ENCODE results near the gene EDAR.

Gene EDAR

GRCh38 chr2:108988796-108989713 lies at the start of gene EDAR:
TSS of gene EDAR (minus strand) at chr2:108989220. CDS start at chr2:108931014, 58,206 bp downstream.
- DNase-seq (ENCODE audit: low read depth, low spot score): peak; percentile 8

GRCh38 chr2:109033171-109033570 lies 44.2 kb upstream of the EDAR start:
- no peak for DNase-seq (ENCODE audit: low read depth, low spot score)

- no peak for DNase-seq (ENCODE audit: low read depth, low spot score)
Measured at GRCh38 chr2:109032229-109032820, 43.3 kb upstream of the EDAR start.

GRCh38 chr2:109031476-109032228 lies 42.6 kb upstream of the EDAR start:
- peak; percentile 41 for DNase-seq (ENCODE audit: low read depth, low spot score)

GRCh38 chr2:109030870-109031475 lies 42.0 kb upstream of the EDAR start:
- no peak for DNase-seq (ENCODE audit: low read depth, low spot score)

- DNase-seq (ENCODE audit: low read depth, low spot score): no peak
Measured at GRCh38 chr2:109029490-109030201, 40.6 kb upstream of the EDAR start.

GRCh38 chr2:109028738-109029489 lies 39.9 kb upstream of the EDAR start:
- no peak for DNase-seq (ENCODE audit: low read depth, low spot score)

GRCh38 chr2:109028277-109028676 lies 39.3 kb upstream of the EDAR start:
- no peak for DNase-seq (ENCODE audit: low read depth, low spot score)

GRCh38 chr2:109027702-109028101 lies 38.7 kb upstream of the EDAR start:
- DNase-seq (ENCODE audit: low read depth, low spot score): no peak

GRCh38 chr2:109024477-109024876 lies 35.5 kb upstream of the EDAR start:
- DNase-seq (ENCODE audit: low read depth, low spot score): no peak

- DNase-seq (ENCODE audit: low read depth, low spot score): no peak
Measured at GRCh38 chr2:109021895-109022300, 32.9 kb upstream of the EDAR start.

- DNase-seq (ENCODE audit: low read depth, low spot score): no peak
Measured at GRCh38 chr2:109020217-109020637, 31.2 kb upstream of the EDAR start.

GRCh38 chr2:109018452-109018851 lies 29.4 kb upstream of the EDAR start:
- DNase-seq (ENCODE audit: low read depth, low spot score): no peak

GRCh38 chr2:109017017-109017416 lies 28.0 kb upstream of the EDAR start:
- DNase-seq (ENCODE audit: low read depth, low spot score): no peak

- DNase-seq (ENCODE audit: low read depth, low spot score): no peak
Measured at GRCh38 chr2:109016376-109016775, 27.4 kb upstream of the EDAR start.

- no peak for DNase-seq (ENCODE audit: low read depth, low spot score)
Measured at GRCh38 chr2:109014476-109014875, 25.5 kb upstream of the EDAR start.

GRCh38 chr2:109013051-109013450 lies 24.0 kb upstream of the EDAR start:
- DNase-seq (ENCODE audit: low read depth, low spot score): no peak

GRCh38 chr2:109009920-109010610 lies 21.0 kb upstream of the EDAR start:
- DNase-seq (ENCODE audit: low read depth, low spot score): no peak

- no peak for DNase-seq (ENCODE audit: low read depth, low spot score)
Measured at GRCh38 chr2:109006971-109007370, 18.0 kb upstream of the EDAR start.

GRCh38 chr2:109005686-109006204 lies 16.7 kb upstream of the EDAR start:
- no peak for DNase-seq (ENCODE audit: low read depth, low spot score)

Measured in activated naive CD8-positive, alpha-beta T cell treated with anti-CD3 and anti-CD28 coated beads, Interleukin-2, amount 50 U/mL, for 16 hours (primary cell).